ENCODE data around the gene AKAP13.

Gene AKAP13

DNA sequence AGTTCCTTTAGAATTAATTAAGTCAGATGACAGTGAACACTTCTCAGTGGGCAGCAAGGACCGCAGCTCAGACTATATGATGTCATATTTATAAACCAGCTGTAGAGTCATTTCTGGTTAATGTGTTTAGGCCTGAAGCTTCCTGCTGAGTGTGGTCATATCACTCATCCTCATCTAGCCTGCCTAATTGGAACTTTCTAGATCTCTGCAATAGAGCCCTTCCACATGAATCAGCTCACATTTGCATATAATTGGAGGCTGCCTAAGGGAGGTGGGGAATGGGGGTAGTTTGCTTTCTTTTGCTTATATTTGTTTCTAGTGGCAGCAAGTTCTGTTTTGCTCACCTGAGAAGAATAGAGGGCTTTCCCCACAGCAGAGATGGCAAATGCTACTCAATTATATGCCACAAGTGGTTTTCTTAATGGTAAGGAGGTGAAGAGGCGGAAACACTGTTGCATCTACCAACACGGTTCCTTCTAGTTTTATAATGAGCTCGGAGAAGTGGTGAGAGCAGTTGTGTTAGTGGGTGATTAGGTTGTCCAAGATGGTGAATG lies 266.2 kb downstream of the AKAP13 start:
- TF ChIP-seq, protein P1, sequence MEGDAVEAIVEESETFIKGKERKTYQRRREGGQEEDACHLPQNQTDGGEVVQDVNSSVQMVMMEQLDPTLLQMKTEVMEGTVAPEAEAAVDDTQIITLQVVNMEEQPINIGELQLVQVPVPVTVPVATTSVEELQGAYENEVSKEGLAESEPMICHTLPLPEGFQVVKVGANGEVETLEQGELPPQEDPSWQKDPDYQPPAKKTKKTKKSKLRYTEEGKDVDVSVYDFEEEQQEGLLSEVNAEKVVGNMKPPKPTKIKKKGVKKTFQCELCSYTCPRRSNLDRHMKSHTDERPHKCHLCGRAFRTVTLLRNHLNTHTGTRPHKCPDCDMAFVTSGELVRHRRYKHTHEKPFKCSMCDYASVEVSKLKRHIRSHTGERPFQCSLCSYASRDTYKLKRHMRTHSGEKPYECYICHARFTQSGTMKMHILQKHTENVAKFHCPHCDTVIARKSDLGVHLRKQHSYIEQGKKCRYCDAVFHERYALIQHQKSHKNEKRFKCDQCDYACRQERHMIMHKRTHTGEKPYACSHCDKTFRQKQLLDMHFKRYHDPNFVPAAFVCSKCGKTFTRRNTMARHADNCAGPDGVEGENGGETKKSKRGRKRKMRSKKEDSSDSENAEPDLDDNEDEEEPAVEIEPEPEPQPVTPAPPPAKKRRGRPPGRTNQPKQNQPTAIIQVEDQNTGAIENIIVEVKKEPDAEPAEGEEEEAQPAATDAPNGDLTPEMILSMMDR (IDR thresholded peaks at IDR 0.05) = no peak

DNA sequence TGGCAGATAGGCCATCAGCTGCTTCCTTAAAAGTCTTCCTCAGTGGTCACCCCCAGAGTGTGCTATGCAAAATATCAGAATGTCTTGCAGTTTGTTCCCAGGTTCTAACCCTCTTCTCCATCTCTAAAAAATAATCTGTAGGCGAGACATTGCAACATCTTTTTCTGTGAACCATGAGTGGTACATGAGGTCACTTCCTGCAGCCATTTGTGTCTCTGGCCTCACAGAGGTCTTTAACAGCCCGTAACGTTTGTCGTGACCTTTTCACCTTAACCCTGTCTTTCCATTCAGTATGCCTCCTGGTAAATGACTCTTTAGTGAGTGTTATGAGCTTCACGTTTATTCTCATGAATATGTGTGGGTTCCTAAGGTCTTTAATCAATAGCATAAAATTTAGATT lies 269.0 kb downstream of the AKAP13 start:
- TF ChIP-seq, protein P1 (IDR thresholded peaks at IDR 0.05) = no peak

DNA sequence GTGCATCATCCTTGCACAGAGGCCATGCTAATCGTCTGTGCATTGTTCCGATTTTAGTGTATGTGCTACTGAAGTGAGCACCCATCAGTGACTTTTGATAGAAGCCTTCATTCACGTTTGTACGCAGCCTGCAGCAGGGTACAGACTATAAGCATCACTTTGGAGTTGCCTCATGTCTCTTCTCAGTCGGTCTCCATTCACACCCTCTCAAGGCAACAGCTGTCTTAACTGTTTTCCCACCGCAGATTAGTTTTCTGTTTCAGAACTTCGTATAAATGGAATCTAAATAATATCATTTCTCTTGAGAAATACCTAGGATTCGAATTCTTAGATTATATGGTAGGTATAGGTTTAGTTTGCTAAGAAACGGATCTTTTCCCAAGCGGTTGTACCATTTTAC lies 271.1 kb downstream of the AKAP13 start:
- TF ChIP-seq, protein P1 (IDR thresholded peaks at IDR 0.05) = no peak

DNA sequence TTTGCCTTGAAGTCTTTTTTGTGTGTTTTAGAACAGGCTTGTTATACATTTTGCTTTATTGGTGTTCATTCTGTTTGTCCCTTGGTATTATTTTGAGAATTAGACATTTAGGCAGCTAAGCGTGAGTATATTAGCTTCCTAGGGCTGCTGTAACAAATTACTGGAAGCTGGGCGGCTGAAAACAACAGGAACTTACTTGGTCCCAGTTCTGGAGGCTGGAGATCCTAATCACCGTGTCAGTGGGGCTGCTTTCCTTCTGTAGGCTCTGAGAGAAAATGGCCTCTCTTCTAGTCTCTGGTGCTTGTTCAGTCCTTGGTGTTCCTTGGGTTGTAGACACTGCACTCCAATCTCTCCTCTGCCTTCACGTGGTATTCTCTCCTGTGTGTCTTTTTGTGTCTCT lies 272.1 kb downstream of the AKAP13 start:
- TF ChIP-seq, protein P1 (IDR thresholded peaks at IDR 0.05) = no peak

DNA sequence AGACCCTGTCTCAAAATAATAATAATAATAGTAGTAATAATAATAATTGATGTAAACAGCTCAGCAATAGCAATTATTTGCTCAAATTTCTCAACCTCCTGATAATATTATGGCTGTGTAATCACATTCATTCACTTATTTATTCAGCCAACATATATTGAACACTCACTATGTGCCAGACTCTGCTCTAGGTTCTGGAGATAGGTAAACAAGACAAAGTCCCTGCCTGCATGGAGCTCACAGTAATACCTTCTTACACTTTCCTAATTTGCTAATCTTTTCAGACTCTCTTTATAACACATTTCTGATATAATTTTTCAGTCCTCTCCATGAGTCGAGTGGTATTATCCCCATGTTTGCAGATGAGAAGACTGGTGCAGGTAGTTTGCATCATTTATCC lies 276.7 kb downstream of the AKAP13 start:
- TF ChIP-seq, protein P1 (IDR thresholded peaks at IDR 0.05) = no peak

DNA sequence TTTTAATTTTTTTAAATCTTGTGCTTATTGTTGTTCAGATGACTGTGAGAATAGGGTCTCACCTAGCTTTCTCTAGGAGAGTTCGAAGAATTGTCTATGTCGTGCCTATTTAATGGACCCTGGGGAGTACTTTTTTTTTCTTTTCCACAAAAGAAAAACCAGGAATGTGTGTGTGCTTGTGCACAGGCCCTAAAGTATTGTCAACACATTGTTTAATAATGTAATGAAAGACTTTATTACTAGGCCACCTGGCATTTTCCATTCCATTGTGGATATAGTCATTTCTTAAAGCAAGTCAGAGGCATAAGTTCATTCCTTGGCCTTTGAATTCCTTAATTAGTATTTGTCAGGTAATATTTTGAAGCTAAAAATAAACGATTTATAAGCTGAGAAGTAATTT lies 278.4 kb downstream of the AKAP13 start:
- TF ChIP-seq, protein P1 (IDR thresholded peaks at IDR 0.05) = no peak

DNA sequence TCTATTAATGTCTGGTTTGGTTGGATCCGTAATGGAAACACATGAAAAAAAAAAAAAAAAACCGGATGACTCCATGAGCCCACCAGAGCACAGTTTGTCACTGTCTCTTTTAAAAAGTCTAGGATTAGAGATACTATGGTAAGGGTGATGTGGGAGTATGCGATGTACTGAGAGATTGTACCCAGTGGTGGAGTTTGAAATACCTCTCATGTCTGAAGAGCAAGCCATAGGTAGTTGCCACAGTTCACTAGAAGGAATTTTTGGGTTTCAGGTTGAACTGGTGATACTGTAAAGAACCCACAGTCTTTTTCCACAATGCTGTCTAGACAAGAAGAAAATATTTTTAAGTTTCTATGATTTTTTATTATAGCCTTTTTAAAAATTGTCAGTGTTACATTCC lies 281.5 kb downstream of the AKAP13 start:
- TF ChIP-seq, protein P1 (IDR thresholded peaks at IDR 0.05) = no peak
